ENCODE data around the gene ADCY2. TPM values are rescaled to one million over a fixed set of nuclear protein-coding genes. Genes with fewer than 3 reads are reported as not detected.

ADCY2 gene
- total RNA-seq, 1 experiment from 2014 or later, result not detected

GRCh38 chr5:7541898-7542297 is 146.0 kb downstream of the ADCY2 start:
- peaks cover 11% of the 10 kb centered on the region for H3K9me3 Mint-ChIP-seq (ENCODE audit: low read depth, unreplicated experiment)
- TF ChIP-seq CTCF (IDR thresholded peaks at IDR 0.05; ENCODE audit: unreplicated experiment), result no peak
- H3K27me3 Mint-ChIP-seq (ENCODE audit: unreplicated experiment), result no peaks in the 10 kb centered on the region
- H3K27ac Mint-ChIP-seq (ENCODE audit: unreplicated experiment), result no peak overlapping the region
- BruUV-seq (replicated peaks), result no TSS peak
- no peak overlapping the region for H3K4me3 Mint-ChIP-seq (ENCODE audit: low read depth, unreplicated experiment)
- CTCF ChIA-PET, result interaction anchor here (1.1 kb wide), 1 partner anchor 21 kb away, joined by 3 read pairs; no protein-coding TSS in a partner anchor
- intact Hi-C loops (cut with micrococcal nuclease; ENCODE audit: unreplicated experiment), result no loop called here
- H3K36me3 Mint-ChIP-seq (ENCODE audit: insufficient read depth, unreplicated experiment), result no peaks in the 10 kb centered on the region
- no peak for DNase-seq
- H3K4me1 Mint-ChIP-seq (ENCODE audit: low read depth, unreplicated experiment), result no peaks in the 10 kb centered on the region

GRCh38 chr5:7546555-7546954 is 150.6 kb downstream of the ADCY2 start:
- CTCF ChIA-PET, result no interaction called here

GRCh38 chr5:7548596-7548995 is 152.7 kb downstream of the ADCY2 start:
- DNase-seq, result no peak
- H3K4me1 Mint-ChIP-seq (ENCODE audit: low read depth, unreplicated experiment), result no peaks in the 10 kb centered on the region
- no peaks in the 10 kb centered on the region for H3K36me3 Mint-ChIP-seq (ENCODE audit: insufficient read depth, unreplicated experiment)
- H3K4me3 Mint-ChIP-seq (ENCODE audit: low read depth, unreplicated experiment), result no peak overlapping the region
- CTCF ChIA-PET, result no interaction called here
- no peak overlapping the region for H3K27ac Mint-ChIP-seq (ENCODE audit: unreplicated experiment)
- no peaks in the 10 kb centered on the region for H3K27me3 Mint-ChIP-seq (ENCODE audit: unreplicated experiment)
- intact Hi-C loops (cut with micrococcal nuclease; ENCODE audit: unreplicated experiment), result no loop called here
- H3K9me3 Mint-ChIP-seq (ENCODE audit: low read depth, unreplicated experiment), result peaks cover 13% of the 10 kb centered on the region
- TF ChIP-seq CTCF (IDR thresholded peaks at IDR 0.05; ENCODE audit: unreplicated experiment), result no peak
- no TSS peak for BruUV-seq (replicated peaks)

More at GRCh38 chr5:7546555-7546954, 150.6 kb downstream of the ADCY2 start:
- H3K4me1 Mint-ChIP-seq (ENCODE audit: low read depth, unreplicated experiment), result no peaks in the 10 kb centered on the region
- intact Hi-C loops (cut with micrococcal nuclease; ENCODE audit: unreplicated experiment), result no loop called here
- H3K4me3 Mint-ChIP-seq (ENCODE audit: low read depth, unreplicated experiment), result no peak overlapping the region
- DNase-seq, result no peak
- no peaks in the 10 kb centered on the region for H3K27me3 Mint-ChIP-seq (ENCODE audit: unreplicated experiment)
- H3K9me3 Mint-ChIP-seq (ENCODE audit: low read depth, unreplicated experiment), result peaks cover 13% of the 10 kb centered on the region
- no peak overlapping the region for H3K27ac Mint-ChIP-seq (ENCODE audit: unreplicated experiment)
- H3K36me3 Mint-ChIP-seq (ENCODE audit: insufficient read depth, unreplicated experiment), result no peaks in the 10 kb centered on the region
- no peak for TF ChIP-seq CTCF (IDR thresholded peaks at IDR 0.05; ENCODE audit: unreplicated experiment)
- no TSS peak for BruUV-seq (replicated peaks)

GRCh38 chr5:7565559-7565958 is 169.6 kb downstream of the ADCY2 start:
- H3K27me3 Mint-ChIP-seq (ENCODE audit: unreplicated experiment), result no peaks in the 10 kb centered on the region
- no peak overlapping the region for H3K4me3 Mint-ChIP-seq (ENCODE audit: low read depth, unreplicated experiment)
- BruUV-seq (replicated peaks), result no TSS peak
- H3K36me3 Mint-ChIP-seq (ENCODE audit: insufficient read depth, unreplicated experiment), result no peaks in the 10 kb centered on the region
- CTCF ChIA-PET, result no interaction called here
- no peak for TF ChIP-seq CTCF (IDR thresholded peaks at IDR 0.05; ENCODE audit: unreplicated experiment)
- H3K9me3 Mint-ChIP-seq (ENCODE audit: low read depth, unreplicated experiment), result peaks cover 8% of the 10 kb centered on the region
- no peaks in the 10 kb centered on the region for H3K4me1 Mint-ChIP-seq (ENCODE audit: low read depth, unreplicated experiment)
- no peak for DNase-seq
- no peak overlapping the region for H3K27ac Mint-ChIP-seq (ENCODE audit: unreplicated experiment)
- intact Hi-C loops (cut with micrococcal nuclease; ENCODE audit: unreplicated experiment), result no loop called here
